Measurements from ENCODE around the gene MAPRE2.

DNA sequence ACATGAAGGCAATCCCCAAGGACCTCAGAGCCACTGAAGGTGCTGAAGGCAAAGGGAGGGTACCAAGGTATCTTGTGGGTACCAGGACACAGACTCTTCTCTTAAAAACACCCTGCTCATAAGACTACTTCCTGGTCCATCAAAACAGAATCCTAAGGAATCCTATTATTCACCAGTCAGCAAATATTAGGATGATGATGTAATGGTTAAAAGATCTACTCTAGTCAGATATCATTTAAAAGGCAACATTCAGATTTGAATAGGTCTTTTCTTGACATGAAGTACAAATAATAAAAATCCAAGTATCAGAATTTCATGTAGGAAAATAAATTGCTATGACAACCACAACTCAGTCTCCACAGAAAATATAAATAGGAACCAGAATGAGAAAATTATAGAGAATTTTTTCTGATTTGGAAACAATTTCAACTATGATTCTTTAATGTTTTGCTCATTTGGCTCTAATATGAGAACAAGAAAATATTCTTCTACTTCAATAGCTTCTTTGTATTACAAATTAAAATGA lies 121.9 kb downstream of the MAPRE2 start:
- TF ChIP-seq POLR2AphosphoS5 (IDR thresholded peaks at IDR 0.05; ENCODE audit: borderline replicate concordance, low read depth, low read length) (no peak), EZH2 (IDR thresholded peaks at IDR 0.05) (no peak)
